Measurements from ENCODE around the gene CTDNEP1.

The CTDNEP1 gene

GRCh38 chr17:7251661-7252175, at the start of gene CTDNEP1:
CTDNEP1 (minus strand) TSS chr17:7251734; CDS start chr17:7251296, 438 bp downstream.
- peak within 1 kb of the TSS; percentile 91 for H3K27ac ChIP-seq
- no peak for TF ChIP-seq CTCF (conservative IDR thresholded peaks at IDR 0.05)

- TF ChIP-seq CTCF (conservative IDR thresholded peaks at IDR 0.05): peak; percentile 89
- H3K27ac ChIP-seq: no peak overlapping the region
Observed at GRCh38 chr17:7296189-7296861, 44.8 kb upstream of the CTDNEP1 start.

GRCh38 chr17:7295230-7296180, 44.0 kb upstream of the CTDNEP1 start:
- H3K27ac ChIP-seq: no peak overlapping the region
- peak; percentile 17 for TF ChIP-seq CTCF (conservative IDR thresholded peaks at IDR 0.05)

- no peak within 1 kb of the TSS for H3K27ac ChIP-seq
- no peak for TF ChIP-seq CTCF (conservative IDR thresholded peaks at IDR 0.05)
Observed at GRCh38 chr17:7294614-7295153, 43.1 kb upstream of the CTDNEP1 start, which contains the start of gene YBX2. YBX2 (minus strand) TSS chr17:7294639; CDS start chr17:7294500, 139 bp downstream.

- no peak overlapping the region for H3K27ac ChIP-seq
- no peak for TF ChIP-seq CTCF (conservative IDR thresholded peaks at IDR 0.05)
Observed at GRCh38 chr17:7293816-7294613, 42.5 kb upstream of the CTDNEP1 start.

GRCh38 chr17:7293159-7293558, 41.6 kb upstream of the CTDNEP1 start:
- no peak for TF ChIP-seq CTCF (conservative IDR thresholded peaks at IDR 0.05)
- no peak overlapping the region for H3K27ac ChIP-seq
